ENCODE measurements around the gene ATRN. TPM values are rescaled to one million over a fixed set of nuclear protein-coding genes. Genes with fewer than 3 reads are reported as not detected.

ATRN gene
- total RNA-seq, 2 experiments from 2014 or later: 8.8 to 9.1 TPM

DNA sequence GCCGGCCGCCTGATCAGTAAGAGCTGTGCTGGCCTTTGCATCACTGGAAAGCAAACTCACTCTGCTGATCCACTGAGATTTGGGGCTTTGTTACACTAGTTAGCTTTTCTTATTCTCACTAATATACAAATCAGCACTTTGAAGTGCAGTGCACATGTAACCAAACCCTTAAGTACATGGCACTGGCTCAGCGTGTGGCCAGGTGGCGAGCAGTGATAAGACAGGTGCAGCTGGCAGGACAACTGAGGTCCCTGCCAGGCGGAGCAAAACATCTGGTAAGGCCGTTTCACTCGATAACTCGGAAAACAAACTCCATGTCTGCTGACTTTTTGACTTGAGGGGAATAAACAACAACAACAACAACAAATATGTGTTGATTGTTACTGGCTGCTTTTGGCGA lies 181.4 kb downstream of the ATRN start:
- Histone ChIP-seq H3K4me1 (ENCODE audit: insufficient read depth, low read length) (peaks cover 9% of the 10 kb centered on the region), H3K36me3 (ENCODE audit: insufficient read depth, low read length) (peaks cover 3% of the 10 kb centered on the region), H3K27ac (ENCODE audit: low read depth in 1 of 2, low read length in 2 of 2) (no peak overlapping the region), H3K9me3 (ENCODE audit: control insufficient read depth in 1 of 2, insufficient read depth in 1 of 2, low read length in 2 of 2) (peaks cover 0 to 14% of the 10 kb centered on the region in 2 experiments), H3K4me3 (ENCODE audit: low read length) (no peak overlapping the region), H3K27me3 (ENCODE audit: control insufficient read depth in 1 of 2, insufficient read depth in 2 of 2, low read length in 2 of 2) (no peaks in the 10 kb centered on the region)
- no peak for ATAC-seq (ENCODE audit: poor library complexity)
- Mint-ChIP-seq H3K9me3 (no peaks in the 10 kb centered on the region), H3K27me3 (peaks cover under 1% of the 10 kb centered on the region), H3K36me3 (ENCODE audit: low read depth) (peaks cover 24% of the 10 kb centered on the region), H3K4me3 (no peak overlapping the region), H3K27ac (no peak overlapping the region), H3K4me1 (ENCODE audit: low read depth) (no peaks in the 10 kb centered on the region)
- DNase-seq: no peak
- TF ChIP-seq CTCF (IDR thresholded peaks at IDR 0.05): no peak
- ChIA-PET POLR2A (no interaction called here), CTCF (no interaction called here)
- intact Hi-C loops (cut with DNase I, micrococcal nuclease): no loop called here

DNA sequence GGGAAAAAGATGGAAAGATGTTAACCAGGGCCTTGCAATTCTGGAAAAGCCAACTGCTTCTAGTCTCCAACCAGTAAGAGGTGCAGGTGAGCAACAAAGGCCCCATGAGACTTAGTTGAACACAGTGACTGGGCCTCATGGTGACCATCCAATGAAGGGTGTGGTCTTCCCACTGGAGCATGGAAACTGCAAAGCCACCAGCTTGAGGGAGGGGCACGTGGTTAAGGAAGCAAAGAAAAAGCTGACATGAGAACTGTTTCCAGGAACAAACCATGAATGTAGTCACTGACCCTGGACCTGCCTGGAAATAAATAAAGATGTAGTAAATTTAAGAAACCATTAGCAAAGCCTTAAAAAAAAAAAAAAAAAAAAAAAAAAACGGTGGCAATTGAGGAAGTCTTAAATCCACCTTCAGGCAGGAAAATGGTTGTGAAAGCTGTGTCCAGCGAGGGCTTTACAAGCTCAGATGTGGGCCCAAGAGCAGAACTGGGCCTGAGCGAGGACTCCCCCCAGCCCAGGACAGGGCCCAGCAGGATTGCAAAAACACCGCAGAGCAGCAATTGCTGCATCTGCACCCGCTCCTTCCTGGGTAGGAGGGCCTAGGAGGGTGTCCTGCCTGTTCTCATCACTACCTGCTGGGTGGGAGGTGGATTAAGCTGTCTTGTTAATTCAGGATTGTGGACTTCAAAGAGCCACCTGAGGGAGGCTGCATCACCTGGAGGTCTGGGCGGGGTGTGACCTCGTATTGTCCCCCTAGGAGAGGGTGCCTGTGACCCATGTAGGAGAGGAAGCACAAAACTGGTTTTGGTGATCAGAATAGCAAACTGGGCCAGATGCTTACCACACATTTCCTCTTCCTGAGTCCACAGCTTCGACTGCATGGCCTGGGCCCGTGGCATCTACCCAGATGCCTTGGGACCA lies 182.1 kb downstream of the ATRN start:
- POLR2A ChIA-PET: interaction anchor here (0.6 kb wide), 1 partner anchor 377 kb away, joined by 3 read pairs; no protein-coding TSS in a partner anchor
- CTCF ChIA-PET: no interaction called here
- no peak overlapping the region for H3K4me3 ChIP-seq (ENCODE audit: low read length)
- no peak for DNase-seq
- Mint-ChIP-seq H3K4me3 (no peak overlapping the region), H3K27me3 (peaks cover 4% of the 10 kb centered on the region), H3K9me3 (no peaks in the 10 kb centered on the region), H3K27ac (no peak overlapping the region), H3K36me3 (ENCODE audit: low read depth) (peaks cover 19% of the 10 kb centered on the region), H3K4me1 (ENCODE audit: low read depth) (no peaks in the 10 kb centered on the region)
- no peak for TF ChIP-seq CTCF (IDR thresholded peaks at IDR 0.05)
- no peaks in the 10 kb centered on the region for H3K36me3 ChIP-seq (ENCODE audit: insufficient read depth, low read length)
- ATAC-seq (ENCODE audit: poor library complexity): no peak
- H3K27ac ChIP-seq (ENCODE audit: low read depth in 1 of 2, low read length in 2 of 2): no peak overlapping the region
- peaks cover 0 to 14% of the 10 kb centered on the region in 2 experiments for H3K9me3 ChIP-seq (ENCODE audit: control insufficient read depth in 1 of 2, insufficient read depth in 1 of 2, low read length in 2 of 2)
- H3K4me1 ChIP-seq (ENCODE audit: insufficient read depth, low read length): peaks cover 9% of the 10 kb centered on the region
- no peaks in the 10 kb centered on the region for H3K27me3 ChIP-seq (ENCODE audit: control insufficient read depth in 1 of 2, insufficient read depth in 2 of 2, low read length in 2 of 2)
- intact Hi-C loops (cut with DNase I, micrococcal nuclease): no loop called here

GRCh38 chr20:3653921-3654320 lies 183.1 kb downstream of the ATRN start:
- Mint-ChIP-seq H3K9me3 (no peaks in the 10 kb centered on the region), H3K4me3 (no peak overlapping the region), H3K27me3 (peaks cover 8% of the 10 kb centered on the region), H3K4me1 (ENCODE audit: low read depth) (no peaks in the 10 kb centered on the region), H3K36me3 (ENCODE audit: low read depth) (peaks cover 12% of the 10 kb centered on the region), H3K27ac (no peak overlapping the region)
- DNase-seq (no peak), ATAC-seq (ENCODE audit: poor library complexity) (no peak)
- H3K4me3 ChIP-seq (ENCODE audit: low read length): no peak overlapping the region
- intact Hi-C loops (cut with DNase I, micrococcal nuclease): no loop called here
- H3K27me3 ChIP-seq (ENCODE audit: control insufficient read depth in 1 of 2, insufficient read depth in 2 of 2, low read length in 2 of 2): peaks cover under 1 to 2% of the 10 kb centered on the region in 2 experiments
- H3K9me3 ChIP-seq (ENCODE audit: control insufficient read depth in 1 of 2, insufficient read depth in 1 of 2, low read length in 2 of 2): peaks cover 0 to 14% of the 10 kb centered on the region in 2 experiments
- H3K27ac ChIP-seq (ENCODE audit: low read depth in 1 of 2, low read length in 2 of 2): no peak overlapping the region
- TF ChIP-seq CTCF (IDR thresholded peaks at IDR 0.05): no peak
- H3K36me3 ChIP-seq (ENCODE audit: insufficient read depth, low read length): no peaks in the 10 kb centered on the region
- POLR2A ChIA-PET: no interaction called here
- CTCF ChIA-PET: no interaction called here
- peaks cover 11% of the 10 kb centered on the region for H3K4me1 ChIP-seq (ENCODE audit: insufficient read depth, low read length)
